Amniotic stem cell (primary cell): ENCODE results near the gene CRACR2B.

ENCODE experiments used
- DNase-seq: peaks from one replicate; lab custom pipeline; 2025; lab: John Stamatoyannopoulos, UW

The CRACR2B gene

DNA sequence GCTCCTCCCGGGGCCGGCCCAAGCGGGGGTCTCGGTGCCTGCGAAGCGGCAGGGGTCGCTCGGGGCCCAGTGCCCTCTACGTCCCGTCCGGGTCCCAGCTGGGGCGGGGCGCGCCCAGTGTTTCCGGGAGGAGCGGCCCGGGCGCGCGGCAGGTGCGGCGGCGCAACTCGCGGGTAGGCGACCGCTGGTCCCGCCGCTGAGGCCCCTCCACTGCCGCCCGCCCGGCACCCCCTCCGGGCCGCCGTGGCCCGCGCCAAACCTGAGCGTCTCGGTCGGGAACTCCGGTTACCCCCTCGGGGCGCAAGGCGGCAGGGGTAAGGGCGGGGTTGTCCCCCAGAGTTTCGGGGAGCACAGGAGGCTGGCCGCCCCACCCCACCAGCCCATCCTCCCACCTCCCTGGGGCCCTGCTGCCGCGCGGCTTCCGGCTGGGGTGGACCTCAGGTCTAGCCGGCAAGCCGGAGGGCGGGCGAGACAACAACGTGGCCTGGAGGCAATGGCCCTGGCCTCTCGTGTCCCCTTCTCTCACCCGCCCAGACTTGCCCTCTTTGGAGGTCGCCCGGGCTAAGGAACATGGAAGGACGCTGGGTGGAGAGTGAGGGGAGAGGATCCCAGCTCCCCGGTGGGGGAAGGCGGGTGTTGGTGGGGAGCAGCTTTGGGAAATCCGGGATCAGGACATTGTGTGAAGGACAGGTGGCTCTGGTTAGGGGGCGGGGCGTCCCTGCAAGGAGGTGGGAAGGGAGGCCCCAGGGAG lies 398 bp upstream of the CRACR2B start:
- no peak for DNase-seq

- DNase-seq: no peak
Measured at GRCh38 chr11:828506-829175, 922 bp downstream of the CRACR2B start.

- no peak for DNase-seq
Measured at GRCh38 chr11:829176-829846, 1.6 kb downstream of the CRACR2B start.

- no peak for DNase-seq
Measured at GRCh38 chr11:829847-830294, 2.2 kb downstream of the CRACR2B start.

- DNase-seq: no peak
Measured at GRCh38 chr11:830295-831117, 2.8 kb downstream of the CRACR2B start.

- no peak for DNase-seq
Measured at GRCh38 chr11:831118-831864, 3.6 kb downstream of the CRACR2B start.

GRCh38 chr11:831961-832528 lies 4.3 kb downstream of the CRACR2B start:
- no peak for DNase-seq

DNA sequence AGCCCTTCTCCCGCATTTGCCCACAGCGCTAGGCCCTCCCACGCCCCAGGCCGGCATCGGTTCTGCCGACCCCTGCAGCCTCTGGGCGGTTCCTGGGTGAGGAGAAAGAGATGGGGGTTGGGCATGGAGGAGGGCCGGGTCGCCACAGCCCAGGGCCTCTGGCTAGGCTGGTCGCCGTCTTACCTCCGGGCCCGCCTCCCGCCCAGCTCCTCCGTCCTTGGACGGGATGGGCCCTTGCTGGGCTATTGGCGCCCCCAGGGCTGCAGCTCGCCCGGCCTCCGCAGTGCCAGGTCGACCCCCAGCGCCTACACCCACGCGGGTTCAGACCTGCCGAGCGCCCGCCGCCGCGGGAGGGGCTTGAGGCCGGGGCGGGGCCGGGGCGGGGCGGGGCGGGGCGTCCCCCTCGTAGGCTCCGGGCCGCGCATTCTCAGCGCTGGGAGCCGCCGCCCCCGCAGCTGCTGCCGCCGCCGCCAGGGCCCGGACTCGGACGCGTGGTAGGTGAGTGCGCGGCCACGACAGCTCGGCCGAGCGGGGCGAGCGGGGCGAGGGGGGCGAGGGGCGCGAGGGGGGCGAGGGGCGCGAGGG lies 4.9 kb downstream of the CRACR2B start, which contains the start of gene CD151:
Gene CD151, plus strand, starts transcription at position 424 of the 585 bp plus-strand sequence. CDS start 3,118 bp downstream, outside the sequence.
- peak; percentile 54 for DNase-seq

- DNase-seq: no peak
Measured at GRCh38 chr11:833114-833791, 5.5 kb downstream of the CRACR2B start.

DNA sequence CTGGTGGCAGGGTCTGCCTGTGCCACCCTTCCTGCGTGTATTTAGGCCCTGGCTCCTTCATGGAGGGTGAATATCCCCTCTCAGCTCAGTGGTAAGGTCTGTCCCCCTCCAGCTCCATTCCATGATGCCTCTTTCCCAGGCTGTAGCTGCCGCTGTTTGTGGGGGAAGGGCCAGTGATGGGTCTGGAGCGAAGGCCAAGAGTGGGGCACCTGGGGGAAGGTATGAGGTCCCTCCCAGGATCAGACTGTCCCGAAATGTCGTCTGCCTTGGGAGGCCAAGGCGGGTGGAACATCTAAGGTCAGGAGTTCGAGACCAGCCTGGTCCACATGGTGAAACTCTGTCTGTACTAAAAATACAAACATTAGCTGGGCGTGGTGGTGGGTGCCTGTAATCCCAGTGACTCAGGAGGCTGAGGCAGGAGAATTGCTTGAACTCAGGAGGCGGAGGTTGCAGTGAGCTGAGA lies 6.2 kb downstream of the CRACR2B start:
- no peak for DNase-seq

DNA sequence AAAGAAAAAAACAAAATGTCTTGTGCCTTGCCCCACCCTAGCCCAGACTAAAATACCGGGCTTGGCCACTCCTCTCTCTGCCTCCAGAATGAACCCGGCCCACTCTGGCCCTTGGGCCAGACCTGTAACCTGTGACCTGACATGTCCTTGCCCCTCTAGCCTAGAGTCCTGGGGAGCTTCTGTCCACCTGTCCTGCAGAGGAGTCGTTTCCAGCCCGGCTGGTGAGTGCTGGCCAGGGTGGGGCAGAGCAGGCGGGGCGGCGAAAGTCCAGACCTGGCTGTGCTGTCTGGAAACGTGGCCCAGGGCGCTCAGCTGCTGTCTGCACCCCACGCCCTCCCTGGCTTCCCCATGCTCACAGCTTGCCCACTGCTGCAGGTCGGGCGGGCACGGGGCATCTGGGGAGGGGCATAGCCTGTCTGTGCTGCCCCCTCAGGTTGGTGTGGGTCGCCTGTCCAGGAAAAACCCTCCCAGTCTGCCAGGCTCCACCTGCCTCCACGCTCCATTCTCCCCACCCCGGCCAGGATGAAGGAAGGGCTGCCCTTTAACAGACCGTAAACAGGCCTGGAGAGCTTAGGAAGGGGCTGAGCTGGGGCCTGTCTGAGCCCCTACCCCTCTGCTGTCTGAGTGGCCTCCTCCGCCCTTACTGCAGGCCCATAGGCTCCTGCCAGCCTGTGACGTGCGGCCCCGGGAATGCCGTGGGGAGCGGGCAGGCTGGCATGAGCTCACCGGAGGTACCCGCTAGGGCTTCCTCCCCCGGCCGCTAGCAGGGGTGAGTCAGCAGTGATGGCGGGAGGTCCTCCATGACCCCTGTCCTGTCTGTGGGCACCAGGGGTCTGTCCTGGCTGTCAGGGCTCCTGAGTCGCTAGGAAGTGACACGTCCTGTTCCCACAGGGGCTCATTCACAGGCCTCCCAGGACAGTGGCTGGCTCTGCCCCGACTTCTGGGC lies 6.9 kb downstream of the CRACR2B start:
- peak; percentile 73 for DNase-seq

GRCh38 chr11:836274-836673 lies 8.6 kb downstream of the CRACR2B start:
- no peak for DNase-seq

DNA sequence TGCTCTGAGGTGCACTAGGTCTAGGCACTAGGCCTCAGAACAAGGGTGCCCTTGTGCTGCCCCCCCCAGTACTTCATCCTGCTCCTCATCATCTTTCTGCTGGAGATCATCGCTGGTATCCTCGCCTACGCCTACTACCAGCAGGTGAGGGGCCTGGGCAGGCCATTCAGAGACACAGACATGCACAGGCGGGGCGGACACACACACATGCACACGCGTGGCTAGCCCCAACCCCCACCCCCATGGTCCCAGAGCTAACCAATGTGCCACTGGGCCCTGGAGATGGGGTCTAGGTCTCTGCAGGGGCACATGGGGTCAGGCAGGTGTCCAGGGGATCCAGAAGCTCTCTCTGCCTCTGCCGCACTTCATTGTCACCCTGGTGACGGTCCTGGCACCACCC lies 9.0 kb downstream of the CRACR2B start:
- DNase-seq: no peak

- no peak for DNase-seq
Measured at GRCh38 chr11:837189-837989, 9.7 kb downstream of the CRACR2B start.

DNA sequence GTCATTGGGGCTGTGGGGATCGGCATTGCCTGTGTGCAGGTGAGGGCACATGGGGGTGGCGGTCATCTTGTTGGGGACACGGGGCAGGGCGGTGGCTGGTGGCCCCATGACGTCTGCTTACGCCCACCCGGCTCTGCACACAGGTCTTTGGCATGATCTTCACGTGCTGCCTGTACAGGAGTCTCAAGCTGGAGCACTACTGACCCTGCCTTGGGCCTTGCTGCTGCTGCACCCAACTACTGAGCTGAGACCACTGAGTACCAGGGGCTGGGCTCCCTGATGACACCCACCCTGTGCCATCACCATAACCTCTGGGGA lies 10.2 kb downstream of the CRACR2B start:
- DNase-seq: no peak

- DNase-seq: no peak
Measured at GRCh38 chr11:838441-839279, 10.9 kb downstream of the CRACR2B start.

DNA sequence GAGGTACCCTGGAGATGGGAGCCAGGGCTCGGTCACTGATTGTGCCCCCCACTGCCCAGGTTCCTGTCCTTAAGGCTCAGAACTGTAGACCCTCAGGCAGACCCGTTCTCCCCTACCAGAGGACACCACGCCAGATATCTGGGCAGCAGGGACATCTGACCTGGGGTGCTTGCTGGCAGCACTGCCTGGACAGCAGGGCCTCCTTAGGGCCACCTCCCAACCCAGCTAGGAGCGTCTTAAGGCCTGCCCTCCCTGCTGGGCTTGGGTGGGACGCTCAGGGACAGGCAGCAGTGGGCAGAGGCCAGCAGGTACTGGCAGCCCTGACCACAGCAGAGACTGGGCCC lies 11.5 kb downstream of the CRACR2B start:
- DNase-seq: no peak
